ENCODE data around the gene EFNB3. TPM values are rescaled to one million over a fixed set of nuclear protein-coding genes. Genes with fewer than 3 reads are reported as not detected.

Gene EFNB3
- total and polyA plus RNA-seq, 7 experiments from 2014 or later = not detected

DNA sequence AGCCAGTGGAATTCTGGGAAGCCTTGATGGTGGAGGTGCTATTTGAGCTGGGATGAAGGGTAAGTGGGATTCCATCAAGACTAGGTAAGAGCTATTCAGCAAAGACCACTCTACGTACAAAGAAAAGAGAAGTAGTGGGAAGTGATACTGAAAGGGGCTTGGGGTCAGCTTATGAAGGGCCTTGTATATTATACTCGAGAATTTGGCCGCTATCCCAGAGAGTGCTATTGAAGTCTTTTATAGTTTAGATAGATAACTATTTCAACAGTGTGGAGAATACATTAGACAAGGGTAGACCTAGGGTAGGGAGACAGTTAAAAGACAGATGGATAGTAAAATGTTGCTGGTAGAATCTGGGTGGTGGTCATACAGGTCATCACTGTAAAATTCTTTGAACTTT, 22.9 kb downstream of the EFNB3 start:
- Histone ChIP-seq H3K4me3 (ENCODE audit: low read length) (no peak overlapping the region), H3K9me3 (ENCODE audit: control insufficient read depth in 2 of 3, low read length in 3 of 3) (no peaks in the 10 kb centered on the region), H3K36me3 (ENCODE audit: control insufficient read depth in 2 of 3, insufficient read depth in 3 of 3, low read length in 3 of 3) (no peaks in the 10 kb centered on the region), H3K27ac (ENCODE audit: low read depth, low read length) (no peak overlapping the region), H3K4me1 (ENCODE audit: control insufficient read depth in 2 of 2, insufficient read depth in 2 of 2, low read length in 2 of 2) (no peaks in the 10 kb centered on the region), H3K27me3 (ENCODE audit: control insufficient read depth in 2 of 2, insufficient read depth in 2 of 2, low read length in 2 of 2) (no peaks in the 10 kb centered on the region)
- H3K4me1 Mint-ChIP-seq = no peaks in the 10 kb centered on the region
- H3K27me3 Mint-ChIP-seq = peaks cover 12 to 21% (median 18%) of the 10 kb centered on the region in 5 donors
- POLR2A ChIA-PET = no interaction called here
- no peak overlapping the region for H3K4me3 Mint-ChIP-seq
- DNase-seq = no peak
- no peak overlapping the region for H3K27ac Mint-ChIP-seq
- intact Hi-C loops (cut with micrococcal nuclease) = no loop called here
- CTCF ChIA-PET = no interaction called here
- H3K9me3 Mint-ChIP-seq = no peaks in the 10 kb centered on the region
- ATAC-seq = no peak
- no peaks in the 10 kb centered on the region for H3K36me3 Mint-ChIP-seq

DNA sequence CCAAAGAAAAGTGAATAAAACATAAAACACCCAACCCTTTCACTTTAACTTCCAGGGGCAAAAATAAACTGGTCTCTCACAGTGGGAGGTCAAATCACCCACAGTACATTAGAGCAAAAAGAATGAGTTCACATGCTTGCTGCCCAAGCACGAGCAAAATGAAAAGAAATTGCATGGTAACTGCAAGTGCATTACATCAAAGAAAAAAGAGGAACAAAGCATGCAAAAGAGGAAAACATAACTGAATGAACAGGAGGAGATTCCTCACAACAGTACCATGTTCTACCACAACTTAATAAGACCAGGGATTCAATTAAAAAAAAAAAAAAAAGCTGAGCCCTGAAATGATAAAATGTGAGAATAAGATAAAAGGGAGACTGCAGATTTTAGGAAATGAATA, 24.8 kb downstream of the EFNB3 start:
- Histone ChIP-seq H3K27ac (ENCODE audit: low read depth, low read length) (no peak overlapping the region), H3K4me1 (ENCODE audit: control insufficient read depth in 2 of 2, insufficient read depth in 2 of 2, low read length in 2 of 2) (no peaks in the 10 kb centered on the region), H3K4me3 (ENCODE audit: low read length) (no peak overlapping the region), H3K27me3 (ENCODE audit: control insufficient read depth in 2 of 2, insufficient read depth in 2 of 2, low read length in 2 of 2) (no peaks in the 10 kb centered on the region), H3K36me3 (ENCODE audit: control insufficient read depth in 2 of 3, insufficient read depth in 3 of 3, low read length in 3 of 3) (no peaks in the 10 kb centered on the region), H3K9me3 (ENCODE audit: control insufficient read depth in 2 of 3, low read length in 3 of 3) (no peaks in the 10 kb centered on the region)
- Mint-ChIP-seq H3K4me1 (no peaks in the 10 kb centered on the region), H3K9me3 (no peaks in the 10 kb centered on the region), H3K27ac (no peak overlapping the region), H3K36me3 (no peaks in the 10 kb centered on the region), H3K27me3 (peaks cover 8 to 26% (median 13%) of the 10 kb centered on the region in 5 donors), H3K4me3 (no peak overlapping the region)
- ATAC-seq (peak; percentile 37), DNase-seq (no peak)
- ChIA-PET POLR2A (interaction anchor here (0.6 kb wide), 1 partner anchor 8 kb away, joined by 4 read pairs; no protein-coding TSS in a partner anchor), CTCF (interaction anchor here (0.6 kb wide), 1 partner anchor 259 kb away, joined by 3 read pairs; no protein-coding TSS in a partner anchor)
- intact Hi-C loops (cut with micrococcal nuclease) = no loop called here

- peaks cover 0 to 42% (median 6%) of the 10 kb centered on the region in 5 donors for H3K27me3 Mint-ChIP-seq
- ChIA-PET POLR2A (no interaction called here), CTCF (no interaction called here)
- Histone ChIP-seq H3K36me3 (ENCODE audit: control insufficient read depth in 2 of 3, insufficient read depth in 3 of 3, low read length in 3 of 3) (no peaks in the 10 kb centered on the region), H3K4me1 (ENCODE audit: control insufficient read depth in 2 of 2, insufficient read depth in 2 of 2, low read length in 2 of 2) (no peaks in the 10 kb centered on the region), H3K27me3 (ENCODE audit: control insufficient read depth in 2 of 2, insufficient read depth in 2 of 2, low read length in 2 of 2) (no peaks in the 10 kb centered on the region), H3K9me3 (ENCODE audit: control insufficient read depth in 2 of 3, low read length in 3 of 3) (no peaks in the 10 kb centered on the region), H3K27ac (ENCODE audit: low read depth, low read length) (no peak overlapping the region), H3K4me3 (ENCODE audit: low read length) (no peak overlapping the region)
- intact Hi-C loops (cut with micrococcal nuclease) = no loop called here
- H3K9me3 Mint-ChIP-seq = no peaks in the 10 kb centered on the region
- no peak for ATAC-seq
- DNase-seq = no peak
- no peaks in the 10 kb centered on the region for H3K36me3 Mint-ChIP-seq
- no peaks in the 10 kb centered on the region for H3K4me1 Mint-ChIP-seq
- H3K4me3 Mint-ChIP-seq = no peak overlapping the region
- H3K27ac Mint-ChIP-seq = no peak overlapping the region
Observed at GRCh38 chr17:7732981-7733539, 28.1 kb downstream of the EFNB3 start.

- Mint-ChIP-seq H3K36me3 (no peaks in the 10 kb centered on the region), H3K9me3 (no peaks in the 10 kb centered on the region), H3K4me1 (peaks cover 0 to 6% (median 0%) of the 10 kb centered on the region in 7 donors), H3K27ac (no peak overlapping the region), H3K27me3 (peaks cover 13 to 40% (median 28%) of the 10 kb centered on the region in 5 donors), H3K4me3 (no peak overlapping the region)
- no peaks in the 10 kb centered on the region for H3K4me1 ChIP-seq (ENCODE audit: control insufficient read depth in 2 of 2, insufficient read depth in 2 of 2, low read length in 2 of 2)
- ChIA-PET CTCF (no interaction called here), POLR2A (no interaction called here)
- H3K27me3 ChIP-seq (ENCODE audit: control insufficient read depth in 2 of 2, insufficient read depth in 2 of 2, low read length in 2 of 2) = no peaks in the 10 kb centered on the region
- no peak for DNase-seq
- no peak for ATAC-seq
- intact Hi-C loops (cut with micrococcal nuclease) = no loop called here
- H3K4me3 ChIP-seq (ENCODE audit: low read length) = no peak overlapping the region
- H3K27ac ChIP-seq (ENCODE audit: low read depth, low read length) = no peak overlapping the region
- H3K9me3 ChIP-seq (ENCODE audit: control insufficient read depth in 2 of 3, low read length in 3 of 3) = no peaks in the 10 kb centered on the region
- H3K36me3 ChIP-seq (ENCODE audit: control insufficient read depth in 2 of 3, insufficient read depth in 3 of 3, low read length in 3 of 3) = no peaks in the 10 kb centered on the region
Observed at GRCh38 chr17:7737601-7738000, 32.6 kb downstream of the EFNB3 start.

- Histone ChIP-seq H3K9me3 (ENCODE audit: control insufficient read depth in 2 of 3, low read length in 3 of 3) (no peaks in the 10 kb centered on the region), H3K4me3 (ENCODE audit: low read length) (no peak overlapping the region), H3K4me1 (ENCODE audit: control insufficient read depth in 2 of 2, insufficient read depth in 2 of 2, low read length in 2 of 2) (no peaks in the 10 kb centered on the region), H3K27me3 (ENCODE audit: control insufficient read depth in 2 of 2, insufficient read depth in 2 of 2, low read length in 2 of 2) (no peaks in the 10 kb centered on the region), H3K27ac (ENCODE audit: low read depth, low read length) (no peak overlapping the region), H3K36me3 (ENCODE audit: control insufficient read depth in 2 of 3, insufficient read depth in 3 of 3, low read length in 3 of 3) (no peaks in the 10 kb centered on the region)
- H3K36me3 Mint-ChIP-seq = no peaks in the 10 kb centered on the region
- H3K27me3 Mint-ChIP-seq = peaks cover 7 to 33% (median 27%) of the 10 kb centered on the region in 5 donors
- ATAC-seq (no peak), DNase-seq (no peak)
- CTCF ChIA-PET = no interaction called here
- H3K4me3 Mint-ChIP-seq = no peak overlapping the region
- intact Hi-C loops (cut with micrococcal nuclease) = loop anchor here in 1 of 2 donors (10.0 kb wide), 1 partner anchor 85 kb away; no protein-coding TSS in a partner anchor
- peaks cover 0 to 6% (median 0%) of the 10 kb centered on the region in 7 donors for H3K4me1 Mint-ChIP-seq
- POLR2A ChIA-PET = no interaction called here
- H3K9me3 Mint-ChIP-seq = peaks cover 0 to 1% (median 0%) of the 10 kb centered on the region in 11 donors
- H3K27ac Mint-ChIP-seq = no peak overlapping the region
Observed at GRCh38 chr17:7739746-7740145, 34.7 kb downstream of the EFNB3 start.

GRCh38 chr17:7740481-7741001, 35.5 kb downstream of the EFNB3 start:
- Mint-ChIP-seq H3K4me3 (peak overlapping the region in 2 of 10 donors; percentile 59 to 67), H3K4me1 (peaks cover 0 to 6% (median 0%) of the 10 kb centered on the region in 7 donors), H3K9me3 (peaks cover 0 to 1% (median 0%) of the 10 kb centered on the region in 11 donors), H3K27ac (no peak overlapping the region), H3K27me3 (peaks cover 7 to 33% (median 27%) of the 10 kb centered on the region in 5 donors), H3K36me3 (no peaks in the 10 kb centered on the region)
- ATAC-seq (no peak), DNase-seq (no peak)
- Histone ChIP-seq H3K36me3 (ENCODE audit: control insufficient read depth in 2 of 3, insufficient read depth in 3 of 3, low read length in 3 of 3) (no peaks in the 10 kb centered on the region), H3K4me1 (ENCODE audit: control insufficient read depth in 2 of 2, insufficient read depth in 2 of 2, low read length in 2 of 2) (no peaks in the 10 kb centered on the region), H3K27me3 (ENCODE audit: control insufficient read depth in 2 of 2, insufficient read depth in 2 of 2, low read length in 2 of 2) (no peaks in the 10 kb centered on the region), H3K9me3 (ENCODE audit: control insufficient read depth in 2 of 3, low read length in 3 of 3) (no peaks in the 10 kb centered on the region), H3K27ac (ENCODE audit: low read depth, low read length) (no peak overlapping the region), H3K4me3 (ENCODE audit: low read length) (no peak overlapping the region)
- ChIA-PET CTCF (no interaction called here), POLR2A (no interaction called here)
- intact Hi-C loops (cut with micrococcal nuclease) = loop anchor here in 1 of 2 donors (10.0 kb wide), 1 partner anchor 84 kb away; no protein-coding TSS in a partner anchor

- peaks cover 0 to 6% (median 0%) of the 10 kb centered on the region in 7 donors for H3K4me1 Mint-ChIP-seq
- DNase-seq = no peak
- ChIA-PET POLR2A (no interaction called here), CTCF (interaction anchor here (0.6 to 1.9 kb wide), 8 partner anchors 90 to 337 kb away, joined by 3 to 7 read pairs (median 4); partner anchors contain the start of gene NAA38)
- intact Hi-C loops (cut with micrococcal nuclease) = loop anchor here (1.0 to 10.0 kb wide), 8 partner anchors 82 to 315 kb away; partner anchors contain the start of gene NAA38 (in 1 of the 2)
- Histone ChIP-seq H3K36me3 (ENCODE audit: control insufficient read depth in 2 of 3, insufficient read depth in 3 of 3, low read length in 3 of 3) (no peaks in the 10 kb centered on the region), H3K9me3 (ENCODE audit: control insufficient read depth in 2 of 3, low read length in 3 of 3) (no peaks in the 10 kb centered on the region), H3K27me3 (ENCODE audit: control insufficient read depth in 2 of 2, insufficient read depth in 2 of 2, low read length in 2 of 2) (no peaks in the 10 kb centered on the region), H3K4me3 (ENCODE audit: low read length) (no peak overlapping the region), H3K4me1 (ENCODE audit: control insufficient read depth in 2 of 2, insufficient read depth in 2 of 2, low read length in 2 of 2) (no peaks in the 10 kb centered on the region), H3K27ac (ENCODE audit: low read depth, low read length) (no peak overlapping the region)
- H3K4me3 Mint-ChIP-seq = no peak overlapping the region
- peaks cover 0 to 1% (median 0%) of the 10 kb centered on the region in 11 donors for H3K9me3 Mint-ChIP-seq
- H3K27ac Mint-ChIP-seq = peak overlapping the region in 1 of 9 donors; percentile 14
- H3K36me3 Mint-ChIP-seq = no peaks in the 10 kb centered on the region
- ATAC-seq = no peak
- peaks cover 7 to 27% (median 23%) of the 10 kb centered on the region in 5 donors for H3K27me3 Mint-ChIP-seq
Observed at GRCh38 chr17:7742729-7743128, 37.7 kb downstream of the EFNB3 start.

Measured in naive thymus-derived CD4-positive, alpha-beta T cell (primary cell).